Panc1 (cell line): ENCODE results near the gene NOL7.

Source experiments
- CTCF ChIP-seq: fragments of 450-650 bp; IDR thresholded peaks from 2 replicates; pipeline ENCODE4 v1.5.1; 2017; ENCODE audit warnings: mild to moderate bottlenecking
- POLR2AphosphoS5 ChIP-seq: IDR thresholded peaks from 2 replicates; pipeline ENCODE4 v1.6.1; 2012; ENCODE audit warnings: mild to moderate bottlenecking, low read depth, low read length, moderate library complexity
- REST ChIP-seq, 2 experiments: IDR thresholded peaks; 2 replicates each; pipeline ENCODE4 v1.6.1; 2011 to 2012; ENCODE audit warnings: low read depth in 2 of 2, control low read depth in 1 of 2, low read length in 1 of 2, mild to moderate bottlenecking in 1 of 2, moderate library complexity in 1 of 2; ENCODE audit not compliant: insufficient read depth in 1 of 2
- SIN3A ChIP-seq: IDR thresholded peaks from 2 replicates; pipeline ENCODE4 v1.6.1; 2012; ENCODE audit warnings: low read depth, mild to moderate bottlenecking, low read length, moderate library complexity, borderline replicate concordance; ENCODE audit not compliant: insufficient read depth
- TCF7L2 ChIP-seq: IDR thresholded peaks from 2 replicates; pipeline ENCODE4 v1.6.1; 2011; ENCODE audit warnings: mild to moderate bottlenecking, low read depth, low read length, inconsistent platforms

GRCh38 chr6:13572240-13572639 is 42.9 kb upstream of the NOL7 start:
- TF ChIP-seq CTCF (no peak), TCF7L2 (no peak), REST (IDR thresholded peaks at IDR 0.05; ENCODE audit: insufficient read depth in 1 of 2, low read depth in 2 of 2, low read length in 1 of 2) (no peak), POLR2AphosphoS5 (no peak), SIN3A (no peak)
